AG09319 (cell line): ENCODE measurements around the gene PSMD8.
"Not testable (repeated sequence)": the region's sequence is repeated elsewhere in the genome, so short reads cannot be mapped to it uniquely, and the experiment has no call there.

Source experiments
- DNase-seq: peaks from one replicate; pipeline ENCODE4 v3.0.0-alpha.2; 2010; ENCODE audit warnings: low read depth; ENCODE audit errors: extremely low read depth
- CTCF ChIP-seq: IDR thresholded peaks from 2 replicates; pipeline ENCODE4 v1.5.1; 2011; ENCODE audit warnings: low read depth, mild to moderate bottlenecking, inconsistent platforms, low read length, moderate library complexity

Gene PSMD8

GRCh38 chr19:38337360-38337653, 37.1 kb upstream of the PSMD8 start:
- no peak for TF ChIP-seq CTCF
- DNase-seq: no peak

GRCh38 chr19:38339011-38339410, 35.4 kb upstream of the PSMD8 start:
- not testable (repeated sequence) for DNase-seq

- no peak for TF ChIP-seq CTCF
These were observed 33.4 kb upstream of the PSMD8 start for GRCh38 chr19:38340927-38341326.

GRCh38 chr19:38346837-38347236, 27.5 kb upstream of the PSMD8 start:
- DNase-seq: no peak
- TF ChIP-seq CTCF: no peak

More at GRCh38 chr19:38340927-38341326, 33.4 kb upstream of the PSMD8 start:
- no peak for DNase-seq

GRCh38 chr19:38350883-38351282, 23.5 kb upstream of the PSMD8 start:
- DNase-seq: no peak
- no peak for TF ChIP-seq CTCF

- no peak for TF ChIP-seq CTCF
- DNase-seq: no peak
These were observed 22.4 kb upstream of the PSMD8 start for GRCh38 chr19:38351865-38352395.

- DNase-seq: no peak
These were observed 21.8 kb upstream of the PSMD8 start for GRCh38 chr19:38352611-38353010.

More at GRCh38 chr19:38352611-38353010, 21.8 kb upstream of the PSMD8 start:
- TF ChIP-seq CTCF: no peak
